Gastrocnemius medialis (tissue), 4 donors: ENCODE data around the gene HSD17B10. TPM values are rescaled to one million over a fixed set of nuclear protein-coding genes. Genes with fewer than 3 reads are reported as not detected.

Experiments
- ATAC-seq, 2 donors: fragments of 150-250 bp; one replicate each; pipeline ENCODE4 v1.9.1; 2016
- DNase-seq, 2 donors: peaks; one replicate each; pipeline ENCODE4 v3.0.0-alpha.2; 2019
- H3K27ac ChIP-seq, 4 donors: fragments of 200-600 bp; sonication (generic); 1 replicate in 1 of 4; 2 replicates in 3 of 4; pipeline ENCODE4 v1.5.1; 2016 to 2018; ENCODE audit warnings: mild to moderate bottlenecking in 2 of 4, moderate library complexity in 1 of 4
- H3K27me3 ChIP-seq, 3 donors: fragments of 200-600 bp; sonication (generic) in 2 of 3; 1 replicate in 1 of 3; 2 replicates in 2 of 3; pipeline versions ENCODE4 v1.5.1 to v1.6.0; 2016 to 2019; ENCODE audit warnings: mild to moderate bottlenecking in 1 of 3, moderate library complexity in 1 of 3
- H3K36me3 ChIP-seq, 2 donors: fragments of 200-600 bp; sonication (generic) in 1 of 2; one replicate each; pipeline ENCODE4 v1.5.1; 2017 to 2018
- H3K4me1 ChIP-seq, 2 donors: fragments of 200-600 bp; sonication (generic) in 1 of 2; one replicate each; pipeline ENCODE4 v1.5.1; 2016 to 2017; ENCODE audit warnings: mild to moderate bottlenecking in 2 of 2
- H3K4me3 ChIP-seq, 4 donors: fragments of 200-600 bp; sonication (generic) in 3 of 4; 1 replicate in 1 of 4; 2 replicates in 3 of 4; pipeline ENCODE4 v1.5.1; 2016 to 2019; ENCODE audit warnings: mild to moderate bottlenecking in 2 of 4
- H3K9me3 ChIP-seq, 3 donors: fragments of 200-600 bp; sonication (generic) in 2 of 3; 1 replicate in 1 of 3; 2 replicates in 2 of 3; pipeline ENCODE4 v1.5.1; 2016 to 2019
- POLR2A ChIP-seq, 2 donors: fragments of 450-650 bp; IDR thresholded peaks; one replicate each; pipeline ENCODE4 v1.6.1; 2017; ENCODE audit warnings: antibody characterized with exemption in 2 of 2, mild to moderate bottlenecking in 2 of 2, moderate library complexity in 2 of 2
- in situ Hi-C, 4 donors: fragments of 200-750 bp; cut with MboI; loops; one replicate each; pipeline versions ENCODE4 v1.15.0 to v1.8.0; 2017; ENCODE audit warnings: low sequenced_read_pairs in 4 of 4
- intact Hi-C: fragments of 100-400 bp; cut with DNase I; formaldehyde crosslinking; loops from one replicate; pipeline ENCODE4 v1.15.1; 2023; ENCODE audit warnings: low total_unique reads
- total RNA-seq, 4 donors: library from RNA; depleted of rRNA; stranded (reverse); fragments of >200 nt; gene quantifications; one replicate each; pipeline versions ENCODE4 v1.1.0 to v1.2.3, GENCODE V29; 2016
- TF ChIP-seq, protein P1 (sequence below), 5 experiments: fragments of 450-650 bp in 3 of 5; fragments of 200-600 bp in 2 of 5; sonication (generic) in 2 of 5; IDR thresholded peaks in 4 of 5; conservative IDR thresholded peaks in 1 of 5; 1 replicate in 4 of 5; 2 replicates in 1 of 5; pipeline ENCODE4 v1.5.1; 2016 to 2019; ENCODE audit warnings: antibody characterized with exemption in 5 of 5, mild to moderate bottlenecking in 3 of 5, moderate library complexity in 3 of 5

Gene HSD17B10
- total RNA-seq, 4 donors from 2014 or later, result 62.2 to 106 (median 75.3) TPM

DNA sequence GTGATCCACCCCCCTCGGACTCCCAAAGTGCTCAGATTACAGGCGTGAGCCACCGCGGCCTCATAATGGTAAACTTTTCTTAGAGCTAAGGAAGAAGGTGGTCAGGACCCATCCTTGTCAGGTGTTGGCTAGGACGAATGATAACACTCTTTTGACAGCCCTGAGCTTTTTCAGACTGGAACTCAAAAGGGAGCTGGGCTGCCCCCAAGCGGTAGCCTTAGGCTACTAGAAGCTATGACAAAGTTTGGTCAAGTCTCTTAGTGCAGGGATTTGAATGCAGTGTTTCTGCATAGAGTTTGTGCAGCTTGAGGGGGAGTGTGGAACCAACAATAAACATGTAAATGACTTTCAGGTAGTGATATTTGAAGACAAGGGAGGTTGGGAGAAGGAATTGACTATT lies 11.8 kb upstream of the HSD17B10 start:
- Histone ChIP-seq H3K27me3 (peaks cover 0 to 12% (median 0%) of the 10 kb centered on the region in 3 donors), H3K9me3 (no peaks in the 10 kb centered on the region), H3K4me3 (no peak overlapping the region), H3K4me1 (no peaks in the 10 kb centered on the region), H3K27ac (no peak overlapping the region), H3K36me3 (no peaks in the 10 kb centered on the region)
- intact Hi-C loops (no loop called here), in situ Hi-C loops (loop anchor here in 2 of 4 donors (25.0 kb wide), 1 partner anchor 134 kb away; no protein-coding TSS in a partner anchor)
- DNase-seq (peak in 1 of 2 donors; percentile 25), ATAC-seq (no peak)
- TF ChIP-seq, protein P1, sequence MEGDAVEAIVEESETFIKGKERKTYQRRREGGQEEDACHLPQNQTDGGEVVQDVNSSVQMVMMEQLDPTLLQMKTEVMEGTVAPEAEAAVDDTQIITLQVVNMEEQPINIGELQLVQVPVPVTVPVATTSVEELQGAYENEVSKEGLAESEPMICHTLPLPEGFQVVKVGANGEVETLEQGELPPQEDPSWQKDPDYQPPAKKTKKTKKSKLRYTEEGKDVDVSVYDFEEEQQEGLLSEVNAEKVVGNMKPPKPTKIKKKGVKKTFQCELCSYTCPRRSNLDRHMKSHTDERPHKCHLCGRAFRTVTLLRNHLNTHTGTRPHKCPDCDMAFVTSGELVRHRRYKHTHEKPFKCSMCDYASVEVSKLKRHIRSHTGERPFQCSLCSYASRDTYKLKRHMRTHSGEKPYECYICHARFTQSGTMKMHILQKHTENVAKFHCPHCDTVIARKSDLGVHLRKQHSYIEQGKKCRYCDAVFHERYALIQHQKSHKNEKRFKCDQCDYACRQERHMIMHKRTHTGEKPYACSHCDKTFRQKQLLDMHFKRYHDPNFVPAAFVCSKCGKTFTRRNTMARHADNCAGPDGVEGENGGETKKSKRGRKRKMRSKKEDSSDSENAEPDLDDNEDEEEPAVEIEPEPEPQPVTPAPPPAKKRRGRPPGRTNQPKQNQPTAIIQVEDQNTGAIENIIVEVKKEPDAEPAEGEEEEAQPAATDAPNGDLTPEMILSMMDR (IDR thresholded peaks at IDR 0.05 in 4 of 5, conservative IDR thresholded peaks at IDR 0.05 in 1 of 5), result peak in 4 of 5 experiments; percentile 4 to 50 (median 32)
- TF ChIP-seq POLR2A (IDR thresholded peaks at IDR 0.05), result no peak

DNA sequence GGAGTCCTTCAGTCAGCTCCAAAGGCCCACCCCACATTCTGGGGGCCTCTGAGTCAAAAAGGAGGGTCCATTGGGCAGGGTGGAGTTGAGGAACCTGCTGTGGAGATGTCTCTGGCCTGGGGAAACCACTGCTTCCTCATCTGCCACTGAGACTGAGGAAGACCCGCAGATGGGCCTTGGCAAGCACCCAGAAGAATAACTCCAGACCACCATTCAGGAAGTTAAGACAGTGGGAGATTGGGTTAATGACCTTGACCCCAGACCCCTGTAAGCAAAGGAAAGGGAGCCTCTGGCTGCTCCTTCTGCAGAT lies 8.1 kb upstream of the HSD17B10 start:
- TF ChIP-seq POLR2A (IDR thresholded peaks at IDR 0.05), result no peak
- TF ChIP-seq, protein P1 (IDR thresholded peaks at IDR 0.05 in 4 of 5, conservative IDR thresholded peaks at IDR 0.05 in 1 of 5), result no peak
- peak in 1 of 2 donors; percentile 12 for DNase-seq
- H3K27me3 ChIP-seq, result peaks cover 0 to 12% (median 4%) of the 10 kb centered on the region in 3 donors
- H3K36me3 ChIP-seq, result no peaks in the 10 kb centered on the region
- no peaks in the 10 kb centered on the region for H3K4me1 ChIP-seq
- H3K9me3 ChIP-seq, result no peaks in the 10 kb centered on the region
- in situ Hi-C loops, result loop anchor here in 2 of 4 donors (25.0 kb wide), 1 partner anchor 130 kb away; no protein-coding TSS in a partner anchor
- H3K27ac ChIP-seq, result peak overlapping the region; percentile 83 to 94 (median 90)
- peak overlapping the region in 1 of 4 donors; percentile 56 for H3K4me3 ChIP-seq
- intact Hi-C loops, result loop anchor here (5.0 kb wide), 3 partner anchors 160 to 350 kb away; partner anchors contain the start of genes IQSEC2 and KANTR
- ATAC-seq, result no peak

DNA sequence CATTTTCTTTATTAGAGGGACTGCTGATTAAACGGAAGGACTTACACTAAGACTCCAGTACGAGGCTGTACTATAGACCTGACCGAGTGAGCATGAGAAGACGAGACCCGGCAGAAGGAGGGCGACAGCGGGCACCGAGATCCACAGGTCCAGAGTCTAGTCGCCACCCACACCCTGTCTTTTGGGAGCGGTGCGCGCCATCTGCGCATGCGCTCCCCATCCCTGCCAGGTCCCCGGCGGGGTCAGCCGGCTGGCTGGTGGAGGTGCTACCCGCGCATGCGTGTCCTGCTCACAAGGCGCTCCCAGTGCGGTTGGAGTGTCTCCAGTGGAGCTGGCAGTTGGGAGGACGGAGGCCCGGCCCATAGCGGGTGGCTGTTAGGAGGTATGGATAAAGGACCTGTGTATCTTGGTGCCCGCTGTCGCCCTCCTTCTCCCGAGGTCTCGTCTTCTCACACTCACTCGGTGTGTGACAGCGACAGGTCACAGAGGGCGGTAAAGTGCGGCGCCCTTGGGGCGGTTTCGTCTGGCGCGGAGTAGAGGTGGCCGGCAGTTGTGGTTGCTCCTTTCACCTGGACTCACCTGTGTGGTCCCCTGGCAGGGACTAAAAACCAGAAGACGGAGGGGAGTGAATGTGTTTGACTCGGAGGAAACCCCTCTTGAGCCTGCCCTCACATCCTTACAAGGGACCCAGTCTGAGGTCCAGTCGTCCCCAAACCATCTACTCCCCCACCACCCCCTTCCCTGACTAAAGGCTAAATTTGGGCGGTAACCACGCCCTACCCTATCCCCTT lies 7.6 kb upstream of the HSD17B10 start:
- Histone ChIP-seq H3K36me3 (no peaks in the 10 kb centered on the region), H3K4me3 (peak overlapping the region; percentile 44 to 57 (median 55)), H3K4me1 (no peaks in the 10 kb centered on the region), H3K27me3 (peaks cover 0 to 12% (median 4%) of the 10 kb centered on the region in 3 donors), H3K27ac (peak overlapping the region; percentile 83 to 94 (median 90)), H3K9me3 (no peaks in the 10 kb centered on the region)
- TF ChIP-seq, protein P1 (IDR thresholded peaks at IDR 0.05 in 4 of 5, conservative IDR thresholded peaks at IDR 0.05 in 1 of 5), result no peak
- peak; percentile 66 to 72 for TF ChIP-seq POLR2A (IDR thresholded peaks at IDR 0.05)
- DNase-seq (peak; percentile 66 to 87), ATAC-seq (peak; percentile 64 to 76)
- intact Hi-C loops, result loop anchor here (1.0 to 5.0 kb wide), 5 partner anchors 19 to 1197 kb away; partner anchors contain the start of genes IQSEC2, KANTR, RIBC1 and SMC1A
- in situ Hi-C loops, result loop anchor here in 2 of 4 donors (25.0 kb wide), 1 partner anchor 129 kb away; no protein-coding TSS in a partner anchor

DNA sequence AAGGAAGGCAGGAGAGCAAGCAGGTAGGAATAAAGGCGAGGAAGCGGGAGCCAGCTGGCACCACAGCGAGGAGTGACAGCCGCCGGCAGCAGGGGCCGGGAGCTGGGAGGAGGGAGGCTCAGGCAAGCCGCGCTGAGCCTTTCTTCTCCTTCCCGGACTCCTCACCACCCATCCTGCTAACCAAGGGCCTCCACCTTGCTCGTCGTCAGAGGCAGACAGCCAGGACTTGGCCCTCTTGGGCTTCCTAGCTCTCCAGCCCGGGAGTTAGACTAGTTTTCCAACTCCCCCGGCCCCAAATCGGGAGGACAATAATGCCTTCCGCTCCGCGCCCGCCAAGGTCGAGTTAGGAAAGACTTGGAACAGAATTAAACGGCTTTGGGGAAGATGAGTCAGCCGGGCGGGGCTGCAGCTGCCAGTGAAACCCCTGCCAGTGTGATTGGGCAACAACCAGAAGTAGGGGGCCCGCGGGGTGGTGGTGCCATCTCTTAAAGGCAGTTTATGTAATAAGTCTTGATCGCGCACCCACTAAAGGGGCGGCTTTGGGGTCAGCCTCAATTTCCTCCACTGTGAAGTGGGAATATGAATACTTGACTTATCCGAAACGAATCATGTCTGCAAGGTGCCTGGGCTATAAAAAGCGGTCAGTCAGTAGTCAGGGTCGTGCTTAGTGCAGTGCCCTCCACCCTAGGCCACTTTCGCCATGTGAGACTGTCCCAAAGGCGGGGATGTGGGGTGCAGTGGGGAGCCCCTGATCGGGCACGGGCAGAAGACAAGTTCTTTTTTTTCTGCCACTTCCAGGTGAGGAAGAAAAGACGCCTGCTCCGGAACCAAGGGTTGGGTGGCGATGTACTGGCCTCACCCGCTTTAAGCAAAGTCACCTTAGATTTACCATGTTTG lies 6.7 kb upstream of the HSD17B10 start:
- intact Hi-C loops, result loop anchor here (1.0 to 5.0 kb wide), 5 partner anchors 19 to 1198 kb away; partner anchors contain the start of genes IQSEC2, KANTR, RIBC1 and SMC1A

More for the DNA sequence above, 6.7 kb upstream of the HSD17B10 start:
- ATAC-seq (peak; percentile 79 to 90), DNase-seq (peak; percentile 49 to 88)
- H3K4me1 ChIP-seq, result peaks cover 0 to 4% of the 10 kb centered on the region in 2 donors
- no peaks in the 10 kb centered on the region for H3K36me3 ChIP-seq
- in situ Hi-C loops, result loop anchor here in 2 of 4 donors (25.0 kb wide), 1 partner anchor 129 kb away; no protein-coding TSS in a partner anchor
- H3K4me3 ChIP-seq, result peak overlapping the region; percentile 44 to 57 (median 55)
- H3K27me3 ChIP-seq, result peaks cover 0 to 12% (median 4%) of the 10 kb centered on the region in 3 donors
- H3K27ac ChIP-seq, result peak overlapping the region; percentile 83 to 94 (median 90)
- TF ChIP-seq POLR2A (IDR thresholded peaks at IDR 0.05), result peak; percentile 48 to 53
- TF ChIP-seq, protein P1 (IDR thresholded peaks at IDR 0.05 in 4 of 5, conservative IDR thresholded peaks at IDR 0.05 in 1 of 5), result no peak
- H3K9me3 ChIP-seq, result no peaks in the 10 kb centered on the region
